Occipital lobe (tissue), 2 donors: Measurements from ENCODE around the gene VPS13A. TPM values are rescaled to one million over a fixed set of nuclear protein-coding genes. Genes with fewer than 3 reads are reported as not detected.
A peak's percentile ranks its signal among the peaks of the same experiment; 100 is the strongest.

ENCODE experiments used
- DNase-seq: peaks from one replicate; lab custom pipeline; 2025; lab: John Stamatoyannopoulos, UW
- total RNA-seq: library from RNA; depleted of rRNA; stranded (reverse); fragments of >200 nt; gene quantifications from one replicate; pipeline ENCODE4 v1.2.3, GENCODE V29; 2014

Gene VPS13A
- total RNA-seq, 1 donor from 2014 or later: 45.9 TPM

DNA sequence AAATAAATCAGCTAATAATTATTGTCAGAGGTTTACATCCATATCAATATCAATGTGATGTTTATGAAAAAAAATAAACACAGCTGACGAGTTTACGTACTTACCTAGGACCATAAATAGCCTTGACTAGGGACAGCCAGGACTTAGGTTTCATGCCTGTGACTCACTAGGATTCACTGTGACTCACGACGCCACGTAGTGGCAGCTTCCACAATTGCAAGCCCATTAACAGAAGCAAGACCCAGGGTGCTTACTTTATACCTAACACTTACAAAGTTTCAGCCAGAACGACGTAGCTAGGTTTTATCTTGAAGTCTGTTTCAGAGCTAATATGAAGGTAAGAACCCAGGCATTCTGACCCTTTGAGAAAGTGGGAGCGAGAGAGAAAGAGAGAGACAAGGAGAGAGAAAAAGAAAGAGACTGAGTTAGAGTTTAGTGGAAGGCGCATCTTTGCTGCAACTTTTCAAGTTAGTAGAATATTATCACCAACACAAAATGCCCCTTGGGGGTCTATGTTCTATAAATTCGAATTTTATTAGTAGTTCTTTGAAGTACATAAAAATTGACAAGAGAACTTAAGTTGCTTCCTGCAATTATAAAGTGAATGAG is 279.6 kb downstream of the VPS13A start:
- peak; percentile 62 for DNase-seq

DNA sequence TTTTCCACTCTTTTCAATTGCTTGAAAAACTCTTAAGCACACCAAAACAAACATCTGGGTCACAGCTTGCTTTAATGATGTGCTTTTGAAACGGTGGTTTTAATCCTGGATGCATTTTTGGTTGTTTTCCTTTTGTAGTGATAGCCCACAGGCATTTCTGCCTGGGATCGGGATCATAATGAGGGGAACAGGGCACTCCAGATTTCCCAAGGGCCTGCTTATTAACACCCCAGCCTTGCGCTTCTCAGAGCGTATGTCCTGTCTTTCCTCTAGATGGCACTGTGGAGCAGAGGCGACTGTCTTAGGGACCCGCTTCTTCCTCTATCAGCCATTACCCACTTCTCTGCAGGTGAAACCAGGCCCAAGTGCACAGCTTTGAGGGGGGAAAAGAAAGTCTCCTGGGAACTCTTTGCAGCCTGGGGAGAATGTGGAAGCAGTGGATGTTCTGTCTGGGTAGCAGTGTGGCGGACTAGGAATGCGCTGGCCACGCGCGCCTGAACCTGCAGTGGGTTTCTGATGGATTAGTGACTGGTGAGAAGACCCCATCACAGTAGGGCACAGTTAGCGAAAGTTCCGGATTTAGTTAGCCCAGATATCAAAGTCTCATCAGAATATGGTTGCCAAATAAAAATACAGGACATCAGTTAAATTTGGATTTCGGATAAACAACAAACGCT is 280.7 kb downstream of the VPS13A start:
- DNase-seq: peak; percentile 29

DNA sequence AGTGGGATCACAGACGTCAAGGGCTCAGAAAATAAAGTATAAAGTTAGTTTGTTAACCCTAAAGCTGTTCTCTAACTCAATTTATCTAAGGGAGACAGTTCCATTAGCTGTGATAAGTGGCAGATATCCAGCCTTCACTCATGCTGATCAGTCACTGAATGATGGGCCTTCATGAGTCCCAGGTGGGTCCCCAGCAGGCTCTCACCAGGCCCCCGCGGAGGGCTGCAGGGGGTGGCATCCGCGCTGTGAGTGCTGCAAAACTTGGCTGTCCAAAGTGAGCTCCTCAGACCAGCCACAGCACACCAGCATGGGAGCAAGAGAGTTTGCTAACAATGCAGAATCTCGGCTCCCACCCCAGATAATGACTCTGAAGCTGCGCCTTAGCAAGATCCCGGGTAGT is 283.6 kb downstream of the VPS13A start:
- no peak for DNase-seq

DNA sequence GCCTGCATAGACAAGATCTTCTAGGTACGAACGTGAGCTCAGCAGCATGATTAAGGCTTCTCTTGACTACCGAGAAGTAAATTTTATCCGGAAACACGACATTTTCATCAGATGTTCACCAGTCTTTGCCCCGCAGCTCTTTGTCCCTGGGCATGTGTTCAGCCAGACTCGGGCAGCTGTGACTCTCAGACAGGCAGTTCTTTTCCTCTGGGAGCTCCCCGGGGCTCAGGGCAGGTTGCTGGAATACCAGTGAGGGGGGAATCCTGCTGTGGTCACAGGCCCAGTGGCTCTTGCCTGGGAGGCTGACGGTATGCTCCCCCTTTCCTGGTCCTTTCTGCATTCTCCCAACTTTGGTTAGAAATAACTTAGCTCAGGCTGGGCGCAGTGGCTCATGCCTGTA is 284.7 kb downstream of the VPS13A start:
- DNase-seq: no peak

DNA sequence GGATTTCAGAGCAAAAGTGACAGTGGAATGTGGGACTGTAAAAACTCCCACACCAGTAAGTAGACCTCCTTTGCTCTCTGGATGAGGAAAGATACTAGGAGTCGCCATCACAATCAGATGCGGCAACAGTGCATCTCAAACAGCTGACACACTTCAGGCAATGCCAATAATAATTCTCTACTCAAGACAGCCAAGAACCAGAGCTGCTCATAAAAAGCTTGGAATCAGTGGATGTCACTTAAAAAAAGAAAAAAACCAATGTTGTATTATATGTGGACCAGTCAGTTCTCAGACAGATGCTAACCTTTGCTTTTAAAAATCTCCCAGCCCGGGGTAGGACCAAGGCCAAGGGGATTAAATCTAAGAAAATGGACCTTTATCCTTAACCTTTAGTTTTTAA is 285.8 kb downstream of the VPS13A start:
- no peak for DNase-seq

DNA sequence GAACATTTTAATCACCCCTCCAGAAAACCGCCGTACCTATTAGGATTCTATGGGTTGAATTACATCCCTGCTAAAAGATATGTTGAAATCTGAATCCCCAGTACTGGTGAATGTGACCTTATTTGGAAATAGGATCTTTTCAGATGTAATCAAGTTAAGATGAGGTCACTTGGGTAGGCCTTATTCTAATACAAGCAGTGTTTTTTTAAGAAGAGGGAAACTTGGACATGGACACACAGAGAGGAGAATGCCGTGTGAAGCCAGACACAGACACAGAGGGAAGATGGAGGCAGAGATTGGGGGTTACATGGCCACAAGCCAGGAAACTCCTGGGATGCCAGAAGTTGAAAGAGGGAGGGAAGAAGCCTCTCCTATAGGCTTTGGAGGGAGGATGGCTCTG is 287.3 kb downstream of the VPS13A start:
- DNase-seq: no peak

DNA sequence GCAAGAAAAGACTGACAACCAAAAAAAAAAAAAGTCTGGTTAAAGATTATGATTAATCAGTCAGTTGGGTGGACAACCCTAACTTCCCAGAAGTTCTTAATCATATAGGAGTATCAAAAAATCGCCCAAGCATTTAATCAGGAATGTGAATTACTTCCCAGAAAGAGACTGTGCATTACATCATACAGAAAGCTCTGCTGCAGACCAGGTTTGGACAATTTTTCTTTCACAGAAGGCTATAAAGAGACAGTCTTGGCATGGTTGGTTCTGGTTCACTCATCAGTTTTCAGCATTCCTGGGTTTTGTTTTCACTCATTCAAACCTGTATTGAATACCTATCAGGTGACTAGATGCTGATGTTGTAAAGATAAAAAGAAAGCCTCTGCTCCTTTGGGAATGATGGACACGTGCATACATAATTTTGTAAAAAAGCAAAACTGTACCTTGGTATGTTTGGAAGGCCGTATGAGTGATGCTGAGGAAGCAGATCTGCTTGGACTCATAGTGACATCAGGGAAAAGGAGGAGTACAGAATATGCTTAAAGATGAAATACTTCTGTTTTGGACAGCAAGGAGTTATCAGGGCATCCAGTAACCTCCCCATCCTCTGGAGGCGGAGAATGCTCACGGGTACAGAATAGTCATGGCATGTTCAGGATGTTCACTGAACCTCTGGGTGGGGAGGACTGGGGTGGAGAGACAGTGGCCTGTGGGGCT is 292.3 kb downstream of the VPS13A start:
- DNase-seq: no peak

Other genes starting within 250 kb of the VPS13A start
- not detected for gene FOXB2, start 157.9 kb upstream of the VPS13A start, total RNA-seq